KOPT-K1 (cell line): ENCODE measurements around the gene MYRFL.

Experiments
- H3K27ac ChIP-seq: fragments of 200-600 bp; sonication (generic); 2 replicates; pipeline ENCODE4 v1.5.1; 2016; ENCODE audit warnings: antibody characterized with exemption, mild to moderate bottlenecking, low read depth, low read length; ENCODE audit not compliant: poor library complexity, severe bottlenecking
- H3K36me3 ChIP-seq: fragments of 200-600 bp; sonication (generic); 2 replicates; pipeline ENCODE4 v1.5.1; 2017; ENCODE audit warnings: antibody characterized with exemption, mild to moderate bottlenecking, low read length, moderate library complexity; ENCODE audit not compliant: insufficient read depth
- H3K9me3 ChIP-seq: fragments of 200-600 bp; sonication (generic); 2 replicates; pipeline ENCODE4 v1.5.1; 2017; ENCODE audit warnings: antibody characterized with exemption, low read length, mild to moderate bottlenecking; ENCODE audit not compliant: insufficient read depth, poor library complexity, severe bottlenecking

Gene MYRFL

GRCh38 chr12:69925291-69925690 is 100.3 kb downstream of the MYRFL start:
- Histone ChIP-seq H3K27ac (no peak overlapping the region), H3K9me3 (no peaks in the 10 kb centered on the region), H3K36me3 (no peaks in the 10 kb centered on the region)

- Histone ChIP-seq H3K36me3 (no peaks in the 10 kb centered on the region), H3K27ac (no peak overlapping the region), H3K9me3 (no peaks in the 10 kb centered on the region)
Observed at GRCh38 chr12:69927164-69927563, 102.1 kb downstream of the MYRFL start.

- H3K27ac ChIP-seq: no peak overlapping the region
- no peaks in the 10 kb centered on the region for H3K36me3 ChIP-seq
- no peaks in the 10 kb centered on the region for H3K9me3 ChIP-seq
Observed at GRCh38 chr12:69929125-69929524, 104.1 kb downstream of the MYRFL start.

- H3K36me3 ChIP-seq: no peaks in the 10 kb centered on the region
- H3K9me3 ChIP-seq: no peaks in the 10 kb centered on the region
- no peak overlapping the region for H3K27ac ChIP-seq
Observed at GRCh38 chr12:69929531-69929930, 104.5 kb downstream of the MYRFL start.

- Histone ChIP-seq H3K9me3 (no peaks in the 10 kb centered on the region), H3K36me3 (no peaks in the 10 kb centered on the region), H3K27ac (no peak overlapping the region)
Observed at GRCh38 chr12:69931569-69931968, 106.5 kb downstream of the MYRFL start.

GRCh38 chr12:69932154-69932553 is 107.1 kb downstream of the MYRFL start:
- Histone ChIP-seq H3K27ac (no peak overlapping the region), H3K9me3 (no peaks in the 10 kb centered on the region), H3K36me3 (no peaks in the 10 kb centered on the region)

GRCh38 chr12:69932676-69933552 is 107.9 kb downstream of the MYRFL start:
- Histone ChIP-seq H3K9me3 (no peaks in the 10 kb centered on the region), H3K27ac (no peak overlapping the region), H3K36me3 (no peaks in the 10 kb centered on the region)

- no peaks in the 10 kb centered on the region for H3K36me3 ChIP-seq
- H3K27ac ChIP-seq: no peak overlapping the region
- no peaks in the 10 kb centered on the region for H3K9me3 ChIP-seq
Observed at GRCh38 chr12:69934011-69934410, 109.0 kb downstream of the MYRFL start.

- no peaks in the 10 kb centered on the region for H3K36me3 ChIP-seq
- H3K27ac ChIP-seq: no peak overlapping the region
- H3K9me3 ChIP-seq: no peaks in the 10 kb centered on the region
Observed at GRCh38 chr12:69935651-69936100, 110.6 kb downstream of the MYRFL start.

- Histone ChIP-seq H3K9me3 (no peaks in the 10 kb centered on the region), H3K27ac (no peak overlapping the region)
Observed at GRCh38 chr12:69936214-69936731, 111.2 kb downstream of the MYRFL start.

GRCh38 chr12:69936766-69937165 is 111.7 kb downstream of the MYRFL start:
- H3K36me3 ChIP-seq: no peaks in the 10 kb centered on the region
- no peak overlapping the region for H3K27ac ChIP-seq

More at GRCh38 chr12:69936214-69936731, 111.2 kb downstream of the MYRFL start:
- H3K36me3 ChIP-seq: no peaks in the 10 kb centered on the region

GRCh38 chr12:69947123-69947522 is 122.1 kb downstream of the MYRFL start:
- Histone ChIP-seq H3K27ac (no peak overlapping the region), H3K9me3 (no peaks in the 10 kb centered on the region), H3K36me3 (no peaks in the 10 kb centered on the region)

More at GRCh38 chr12:69936766-69937165, 111.7 kb downstream of the MYRFL start:
- no peaks in the 10 kb centered on the region for H3K9me3 ChIP-seq

GRCh38 chr12:69947897-69948296 is 122.9 kb downstream of the MYRFL start:
- Histone ChIP-seq H3K36me3 (no peaks in the 10 kb centered on the region), H3K9me3 (no peaks in the 10 kb centered on the region), H3K27ac (no peak overlapping the region)

- Histone ChIP-seq H3K27ac (no peak overlapping the region), H3K36me3 (no peaks in the 10 kb centered on the region), H3K9me3 (no peaks in the 10 kb centered on the region)
Observed at GRCh38 chr12:69948851-69949250, 123.8 kb downstream of the MYRFL start.

- no peaks in the 10 kb centered on the region for H3K9me3 ChIP-seq
- H3K27ac ChIP-seq: no peak overlapping the region
- no peaks in the 10 kb centered on the region for H3K36me3 ChIP-seq
Observed at GRCh38 chr12:69949311-69950002, 124.4 kb downstream of the MYRFL start.
